ENCODE results near the gene TDG.
"Not testable (repeated sequence)": the region's sequence is repeated elsewhere in the genome, so short reads cannot be mapped to it uniquely, and the experiment has no call there.

Gene TDG

DNA sequence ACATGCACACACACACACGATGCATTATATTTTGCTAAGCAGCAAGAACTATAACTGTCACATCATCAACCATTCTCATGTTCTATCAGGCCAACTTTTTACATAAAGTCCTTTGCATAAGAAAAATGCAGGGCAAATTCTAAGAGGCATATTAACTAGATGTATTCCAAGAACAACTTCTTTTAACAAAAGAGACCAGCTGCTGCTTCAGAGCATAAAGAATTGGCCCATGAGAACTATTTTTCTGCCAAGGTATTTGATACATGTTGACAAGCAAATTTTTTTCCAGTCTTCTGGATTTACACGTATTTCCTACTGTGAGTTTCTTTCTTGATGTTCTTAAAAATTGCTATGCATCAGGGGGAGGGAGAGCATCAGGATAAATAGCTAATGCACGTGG is 57.1 kb downstream of the TDG start:
- no peak for DNase-seq (ENCODE audit: low read depth in 2 of 2)

DNA sequence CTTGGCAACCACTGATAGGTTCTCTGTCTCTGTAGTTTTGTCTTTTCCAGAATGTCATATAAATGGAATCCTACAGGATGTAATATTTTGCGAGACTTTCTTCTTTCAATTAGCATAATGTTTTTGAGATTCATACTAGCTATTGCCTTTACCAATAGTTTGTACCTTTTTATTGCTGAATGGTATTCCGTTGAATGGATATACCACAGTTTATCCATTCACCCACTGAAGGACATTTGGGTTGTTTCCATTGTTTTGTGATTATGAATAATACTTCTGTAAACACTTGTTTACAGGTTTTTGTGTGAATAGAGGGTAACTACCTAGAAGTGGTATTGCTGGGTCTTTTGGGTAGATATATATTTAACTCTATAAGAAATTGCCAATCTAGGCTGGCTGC is 58.0 kb downstream of the TDG start:
- DNase-seq (ENCODE audit: low read depth in 2 of 2): no peak

DNA sequence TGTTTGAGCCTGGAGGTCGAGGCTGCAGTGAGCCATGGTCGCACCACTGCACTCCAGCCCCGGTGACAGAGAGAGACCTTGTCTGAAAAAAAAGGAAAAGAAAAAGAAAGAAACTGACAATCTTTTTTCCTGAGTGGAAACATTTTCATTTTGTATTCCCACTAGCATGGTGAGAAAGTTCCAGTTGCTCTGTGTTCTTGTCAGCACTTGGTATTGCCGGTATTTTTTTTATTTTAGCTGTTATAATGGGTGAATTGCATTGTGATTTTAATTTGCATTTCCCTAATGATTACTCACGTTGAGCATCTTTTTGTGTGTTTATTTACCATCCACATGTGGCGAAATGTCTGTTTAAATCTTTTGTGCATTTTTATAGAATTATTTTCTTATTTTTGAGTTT is 58.7 kb downstream of the TDG start:
- DNase-seq (ENCODE audit: low read depth in 2 of 2): no peak

DNA sequence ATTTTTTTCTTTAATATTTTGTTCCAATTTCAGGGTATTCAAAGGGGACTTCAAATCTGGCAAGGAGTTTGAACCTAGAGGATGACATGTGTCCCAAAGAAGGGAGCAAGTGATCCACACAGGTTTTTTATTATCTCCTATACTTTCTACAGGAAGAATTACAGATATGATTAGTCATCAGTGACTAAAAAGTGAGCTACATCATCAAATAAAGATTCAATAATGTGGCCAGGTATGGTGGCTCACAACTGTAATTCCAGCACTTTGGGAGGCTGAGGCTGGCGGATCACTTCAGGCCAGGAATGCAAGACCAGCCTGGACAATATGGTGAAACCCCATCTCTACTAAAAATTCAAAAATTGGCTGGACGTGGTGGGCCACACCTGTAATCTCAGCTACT is 60.1 kb downstream of the TDG start:
- no peak for DNase-seq (ENCODE audit: low read depth in 2 of 2)

DNA sequence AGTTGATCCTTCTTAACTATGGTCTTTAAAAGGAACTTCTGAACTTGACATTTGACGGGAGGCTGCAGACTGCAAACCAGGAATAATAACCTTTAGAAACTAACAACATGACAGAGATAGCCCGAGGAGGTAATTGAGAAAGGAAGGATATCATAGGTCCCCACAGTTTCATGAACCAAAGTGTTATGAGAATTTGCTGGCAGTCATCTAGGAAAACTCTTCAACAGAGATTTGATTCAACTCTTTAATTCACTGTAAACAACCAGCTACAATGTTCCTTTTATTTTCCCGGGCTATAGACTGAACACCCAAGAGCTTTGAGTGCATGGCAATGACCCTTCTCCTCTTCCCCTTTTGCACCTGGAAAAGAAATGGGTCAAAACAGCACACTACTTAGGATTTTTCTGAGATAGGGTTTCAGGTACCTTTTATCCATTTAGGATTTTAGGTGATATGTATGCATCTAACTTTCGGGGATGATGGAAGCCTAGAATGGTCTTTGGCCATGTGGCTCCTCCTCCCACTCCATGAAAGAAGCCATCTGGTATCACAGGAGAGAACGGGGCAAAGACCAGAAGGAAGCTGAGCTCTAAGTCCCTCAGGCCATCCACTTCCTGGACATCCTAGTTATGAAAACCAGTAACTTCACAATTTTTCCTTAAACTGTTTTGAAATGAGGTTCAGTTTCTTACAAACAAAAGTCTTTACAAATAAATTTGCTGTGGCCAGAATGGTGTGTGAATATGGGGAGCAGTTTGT is 61.3 kb downstream of the TDG start:
- DNase-seq (ENCODE audit: low read depth in 2 of 2): no peak

DNA sequence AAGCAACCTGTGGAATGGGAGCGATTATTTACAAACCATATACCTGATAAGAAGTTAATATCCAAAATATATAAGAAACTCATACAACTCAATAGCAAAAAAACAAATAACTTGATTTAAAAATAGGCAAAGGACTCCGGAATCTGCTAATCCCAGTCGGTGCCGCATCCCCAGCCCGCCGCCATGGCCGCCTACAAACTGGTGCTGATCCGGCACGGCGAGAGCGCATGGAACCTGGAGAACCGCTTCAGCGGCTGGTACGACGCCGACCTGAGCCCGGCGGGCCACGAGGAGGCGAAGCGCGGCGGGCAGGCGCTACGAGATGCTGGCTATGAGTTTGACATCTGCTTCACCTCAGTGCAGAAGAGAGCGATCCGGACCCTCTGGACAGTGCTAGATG is 64.9 kb downstream of the TDG start:
- not testable (repeated sequence) for DNase-seq (ENCODE audit: low read depth in 2 of 2)

DNA sequence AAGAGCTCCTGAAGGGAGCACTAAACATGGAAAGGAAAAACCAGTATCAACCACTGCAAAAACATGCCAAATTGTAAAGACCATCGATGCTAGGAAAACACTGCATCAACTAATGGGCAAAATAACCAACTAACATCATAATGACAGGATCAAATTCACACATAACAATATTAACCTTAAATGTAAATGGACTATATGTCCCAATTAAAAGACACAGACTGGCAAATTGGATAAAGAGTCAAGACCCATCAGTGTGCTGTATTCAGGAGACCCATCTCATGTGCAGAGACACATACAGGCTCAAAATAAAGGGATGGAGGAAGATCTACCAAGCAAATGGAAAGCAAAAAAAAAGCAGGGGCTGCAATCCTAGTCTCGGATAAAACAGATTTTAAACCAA is 70.5 kb downstream of the TDG start:
- DNase-seq (ENCODE audit: low read depth in 2 of 2): not testable (repeated sequence)
